Fibroblast of pulmonary artery (primary cell): ENCODE data around the gene PPP1R7.

Source experiments
- DNase-seq: peaks from one replicate; pipeline ENCODE4 v3.0.0-alpha.2; 2010; ENCODE audit warnings: low read depth
- H3K4me3 ChIP-seq: replicated peaks from 2 replicates; pipeline ENCODE4 v1.5.1; 2011; ENCODE audit warnings: low read depth, mild to moderate bottlenecking, control low read depth, low read length, moderate library complexity
- CTCF ChIP-seq: IDR thresholded peaks from 2 replicates; pipeline ENCODE4 v1.5.1; 2011; ENCODE audit warnings: mild to moderate bottlenecking, control low read depth, low read length, inconsistent platforms; ENCODE audit errors: missing control alignments

Gene PPP1R7

GRCh38 chr2:241139531-241140444 is 10.5 kb upstream of the PPP1R7 start:
- TF ChIP-seq CTCF, result no peak
- H3K4me3 ChIP-seq, result no peak overlapping the region
- DNase-seq, result no peak

GRCh38 chr2:241140445-241140840 is 9.8 kb upstream of the PPP1R7 start:
- no peak for DNase-seq
- no peak for TF ChIP-seq CTCF
- H3K4me3 ChIP-seq, result no peak overlapping the region

GRCh38 chr2:241141214-241141770 is 9.0 kb upstream of the PPP1R7 start:
- no peak for DNase-seq

GRCh38 chr2:241142063-241142462 is 8.2 kb upstream of the PPP1R7 start:
- no peak for TF ChIP-seq CTCF
- no peak overlapping the region for H3K4me3 ChIP-seq
- no peak for DNase-seq

More at GRCh38 chr2:241141214-241141770, 9.0 kb upstream of the PPP1R7 start:
- TF ChIP-seq CTCF, result no peak
- H3K4me3 ChIP-seq, result no peak overlapping the region

- TF ChIP-seq CTCF, result no peak
- DNase-seq, result no peak
- H3K4me3 ChIP-seq, result no peak overlapping the region
These were observed 7.7 kb upstream of the PPP1R7 start for GRCh38 chr2:241142593-241142992.

- TF ChIP-seq CTCF, result no peak
These were observed 4.0 kb upstream of the PPP1R7 start for GRCh38 chr2:241146286-241146685.

More at GRCh38 chr2:241146286-241146685, 4.0 kb upstream of the PPP1R7 start:
- DNase-seq, result no peak
- H3K4me3 ChIP-seq, result no peak overlapping the region
